HG02571 (cell line): ENCODE results near the gene SETD7.

Experiments used
- ATAC-seq: cut with Tn5 transposase; IDR thresholded peaks from one replicate; pipeline ENCODE4 v1.9.1; 2021; ENCODE audit warnings: mild to moderate bottlenecking, moderate library complexity; ENCODE audit not compliant: unreplicated experiment

Gene SETD7

GRCh38 chr4:139514382-139515059, 41.5 kb downstream of the SETD7 start:
- no peak for ATAC-seq

DNA sequence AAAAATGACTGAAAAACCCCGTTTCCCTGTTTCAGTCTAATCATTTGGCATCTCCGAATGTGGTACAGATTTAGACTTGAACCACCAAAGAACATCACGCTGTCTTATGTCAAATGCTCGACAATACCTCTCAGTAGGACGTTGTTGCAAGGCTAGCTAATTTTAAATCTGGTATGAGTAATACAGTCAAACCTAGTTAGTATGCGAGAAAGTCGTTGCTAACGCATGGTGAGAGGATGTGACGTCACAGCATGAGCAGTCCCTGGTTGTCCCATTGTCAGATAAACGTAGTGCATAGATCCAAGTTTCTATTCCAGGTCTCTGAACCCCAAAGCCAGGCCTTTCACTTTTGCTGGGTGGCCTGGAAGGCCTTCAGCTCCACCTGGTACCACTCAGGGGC, 44.7 kb downstream of the SETD7 start:
- no peak for ATAC-seq

GRCh38 chr4:139509727-139510410, 46.1 kb downstream of the SETD7 start:
- ATAC-seq: no peak

GRCh38 chr4:139508581-139509237, 47.3 kb downstream of the SETD7 start:
- no peak for ATAC-seq

- ATAC-seq: no peak
Measured at GRCh38 chr4:139506774-139507173, 49.2 kb downstream of the SETD7 start.

- ATAC-seq: no peak
Measured at GRCh38 chr4:139503622-139504166, 52.3 kb downstream of the SETD7 start.

DNA sequence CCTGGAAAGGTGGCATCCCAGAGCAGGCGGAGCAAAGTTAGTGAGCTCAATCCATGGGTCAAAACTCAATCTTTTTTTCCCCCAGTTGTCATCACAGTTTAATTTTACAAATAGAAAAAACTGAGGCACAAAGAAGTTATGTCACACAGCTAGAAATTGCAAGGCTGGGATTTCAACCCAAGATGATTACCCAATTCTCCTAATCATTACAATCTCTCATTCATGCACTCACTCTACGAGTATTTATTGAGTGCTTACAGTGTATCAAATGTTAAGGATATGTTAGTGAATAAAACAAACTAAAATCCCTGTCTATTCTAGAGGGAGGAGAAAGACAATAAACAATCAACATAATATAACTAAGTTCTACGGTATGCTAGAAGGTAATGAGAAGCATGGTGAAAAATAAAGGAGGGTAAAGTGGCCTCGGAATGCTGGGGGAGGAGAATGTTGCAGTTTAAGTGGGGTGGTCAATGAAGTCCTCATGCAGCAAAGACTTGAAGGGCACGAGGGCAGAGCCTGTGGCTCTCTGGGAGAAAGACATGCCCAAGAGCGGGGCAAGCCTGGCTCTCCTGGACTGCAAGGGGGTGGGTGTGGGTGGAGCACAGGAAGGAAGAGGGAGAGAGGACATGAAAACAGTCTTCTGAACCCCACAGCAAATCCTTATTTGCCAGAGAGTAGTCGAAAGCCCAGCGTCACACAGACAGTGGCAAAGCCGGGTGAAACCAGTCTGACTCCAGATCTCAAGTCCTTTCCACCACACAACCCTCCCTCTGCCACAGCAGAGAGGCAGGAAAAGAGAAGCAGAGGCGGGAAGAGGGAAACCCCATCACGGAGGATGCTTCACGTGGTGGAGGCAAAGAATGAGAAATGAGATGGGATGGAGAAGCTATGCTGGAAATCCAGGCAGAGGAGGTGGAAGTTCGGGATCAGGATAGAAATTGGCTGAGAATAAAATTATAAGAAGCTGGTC, 53.8 kb downstream of the SETD7 start:
- ATAC-seq: no peak

- ATAC-seq: no peak
Measured at GRCh38 chr4:139501527-139501926, 54.5 kb downstream of the SETD7 start.

DNA sequence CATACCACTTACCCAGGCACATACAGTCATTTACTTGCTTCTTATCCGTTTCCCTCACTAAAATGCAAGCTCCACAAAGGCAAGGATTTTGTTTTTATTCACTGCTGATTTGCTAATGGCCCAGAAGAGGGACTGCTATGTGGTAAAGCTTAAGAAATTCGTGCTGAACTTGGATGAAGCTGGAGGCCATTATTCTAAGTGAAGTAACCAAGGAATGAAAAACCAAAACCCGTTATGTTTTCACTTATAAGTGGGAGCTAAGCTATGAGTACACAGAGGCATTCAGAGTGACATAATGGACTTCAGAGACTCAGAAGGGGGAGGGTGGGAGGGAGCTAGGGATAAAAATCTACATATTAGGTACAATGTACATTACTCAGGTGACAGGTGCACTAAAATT, 54.9 kb downstream of the SETD7 start:
- no peak for ATAC-seq

- no peak for ATAC-seq
Measured at GRCh38 chr4:139499186-139499585, 56.8 kb downstream of the SETD7 start.

- no peak for ATAC-seq
Measured at GRCh38 chr4:139493176-139493575, 62.8 kb downstream of the SETD7 start.

DNA sequence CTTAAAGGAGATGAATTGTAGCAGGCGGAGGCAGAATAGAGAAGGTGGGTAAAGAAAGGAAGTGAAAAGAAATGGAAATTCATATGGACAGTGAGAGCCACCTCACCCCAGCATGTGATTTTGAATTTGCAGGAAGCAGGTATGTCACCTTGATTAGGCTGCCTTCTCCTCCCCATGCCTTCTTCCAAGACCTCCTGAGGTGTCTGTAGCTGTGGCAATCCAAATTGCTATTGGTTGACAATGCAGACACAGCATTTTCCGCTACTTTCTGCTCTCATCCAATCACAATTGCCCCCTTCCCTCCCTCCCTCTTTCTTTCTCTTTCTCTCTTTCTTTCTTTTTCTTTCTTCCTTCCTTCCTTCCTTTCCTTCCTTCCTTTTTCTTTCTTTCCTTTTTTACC, 63.6 kb downstream of the SETD7 start:
- no peak for ATAC-seq

- ATAC-seq: no peak
Measured at GRCh38 chr4:139489638-139490037, 66.4 kb downstream of the SETD7 start.

DNA sequence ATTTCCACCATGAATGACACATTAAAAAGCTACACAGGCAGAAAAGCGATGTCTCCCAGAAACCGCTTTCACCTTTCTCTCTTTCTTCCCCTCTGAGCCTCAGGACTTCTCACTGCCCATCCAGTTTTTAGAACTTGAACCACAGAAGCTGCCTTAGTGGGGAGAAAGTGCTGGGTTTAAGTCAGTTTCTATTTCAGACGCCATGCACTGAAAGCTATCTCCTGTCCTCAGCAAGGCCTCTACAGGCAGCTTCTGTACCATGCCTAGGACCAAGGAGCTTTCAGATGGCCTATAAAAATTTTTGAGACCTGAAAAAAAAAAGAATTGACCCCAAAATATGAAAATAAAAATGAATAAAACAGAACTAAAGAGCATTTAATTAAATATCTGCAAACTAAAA, 67.6 kb downstream of the SETD7 start:
- no peak for ATAC-seq

- no peak for ATAC-seq
Measured at GRCh38 chr4:139484783-139485311, 71.2 kb downstream of the SETD7 start.

- no peak for ATAC-seq
Measured at GRCh38 chr4:139483000-139483399, 73.0 kb downstream of the SETD7 start.

- no peak for ATAC-seq
Measured at GRCh38 chr4:139481465-139481864, 74.6 kb downstream of the SETD7 start.

- no peak for ATAC-seq
Measured at GRCh38 chr4:139476363-139476762, 79.7 kb downstream of the SETD7 start.

GRCh38 chr4:139472852-139473251, 83.2 kb downstream of the SETD7 start:
- ATAC-seq: no peak

DNA sequence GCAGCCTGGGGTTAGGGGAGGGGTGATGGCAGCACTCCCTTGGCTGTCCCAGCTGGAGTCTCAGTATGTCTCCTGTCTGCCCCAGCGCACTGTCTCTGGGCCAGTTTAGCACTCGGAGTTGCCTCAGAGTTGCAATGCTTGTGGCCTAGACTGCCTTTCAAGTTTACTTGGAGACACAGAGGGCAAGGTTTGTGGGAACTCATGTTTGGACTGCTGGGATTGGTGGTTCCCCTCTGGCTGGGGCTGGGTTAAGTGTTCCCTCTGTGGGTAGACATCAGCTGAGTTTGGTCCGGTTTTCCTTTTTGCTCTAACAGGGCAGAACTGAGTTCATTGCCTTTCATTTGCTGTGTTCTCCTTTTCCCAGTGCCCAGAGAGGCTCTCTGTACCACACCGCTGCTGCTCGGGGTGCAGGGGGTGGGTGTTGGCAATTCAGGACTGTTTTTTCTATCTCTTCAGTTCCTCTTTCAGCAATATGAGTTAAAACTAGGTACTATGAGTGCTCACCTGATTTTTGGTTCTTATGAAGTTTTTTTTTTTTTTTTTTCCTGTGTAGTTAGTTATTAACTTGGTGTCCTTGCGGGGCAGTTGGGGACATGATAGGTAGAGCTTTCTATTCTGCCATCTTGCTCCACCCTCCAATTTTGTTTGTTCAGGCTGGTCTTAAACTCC, 84.9 kb downstream of the SETD7 start:
- ATAC-seq: no peak
